GM23248 (cell line): ENCODE data around the gene ASIC1. TPM values are rescaled to one million over a fixed set of nuclear protein-coding genes. Genes with fewer than 3 reads are reported as not detected.

ENCODE experiments used
- DNase-seq: peaks from one replicate; pipeline ENCODE4 v3.0.0-alpha.2; 2015
- H2AFZ ChIP-seq: fragments of 200-600 bp; sonication (generic); 2 replicates; pipeline ENCODE4 v1.6.1; 2016; ENCODE audit warnings: antibody characterized with exemption
- H3F3A ChIP-seq: fragments of 200-600 bp; sonication (generic); 2 replicates; pipeline ENCODE4 v1.6.1; 2016; ENCODE audit warnings: mild to moderate bottlenecking, antibody characterized with exemption, mixed run types; ENCODE audit not compliant: insufficient read depth
- H3K27ac ChIP-seq: fragments of 200-600 bp; sonication (generic); 2 replicates; pipeline ENCODE4 v1.5.1; 2016; ENCODE audit warnings: mild to moderate bottlenecking
- H3K27me3 ChIP-seq: fragments of 200-600 bp; sonication (generic); replicated peaks from 2 replicates; pipeline ENCODE4 v1.6.1; 2016; ENCODE audit warnings: mild to moderate bottlenecking; ENCODE audit not compliant: insufficient read depth
- H3K36me3 ChIP-seq: fragments of 200-600 bp; sonication (generic); 2 replicates; pipeline ENCODE4 v1.6.1; 2016; ENCODE audit warnings: low read depth, mild to moderate bottlenecking
- H3K4me1 ChIP-seq: fragments of 200-600 bp; sonication (generic); 2 replicates; pipeline ENCODE4 v1.6.1; 2016; ENCODE audit warnings: mild to moderate bottlenecking; ENCODE audit not compliant: insufficient read depth
- H3K4me2 ChIP-seq: fragments of 200-600 bp; sonication (generic); one replicate; pipeline ENCODE4 v1.6.1; 2016; ENCODE audit warnings: mild to moderate bottlenecking; ENCODE audit not compliant: unreplicated experiment
- H3K4me3 ChIP-seq: fragments of 200-600 bp; sonication (generic); 2 replicates; pipeline ENCODE4 v1.5.1; 2016; ENCODE audit warnings: mild to moderate bottlenecking
- H3K79me2 ChIP-seq: fragments of 200-600 bp; sonication (generic); 2 replicates; pipeline ENCODE4 v1.6.1; 2016; ENCODE audit warnings: mild to moderate bottlenecking; ENCODE audit not compliant: insufficient read depth
- H3K9ac ChIP-seq: fragments of 200-600 bp; sonication (generic); 2 replicates; pipeline ENCODE4 v1.6.1; 2016; ENCODE audit warnings: mild to moderate bottlenecking
- H3K9me2 ChIP-seq: fragments of 200-600 bp; sonication (generic); 2 replicates; pipeline ENCODE4 v1.6.1; 2016; ENCODE audit warnings: mixed run types, mild to moderate bottlenecking, moderate library complexity; ENCODE audit not compliant: insufficient read depth
- H3K9me3 ChIP-seq: fragments of 200-600 bp; sonication (generic); one replicate; pipeline ENCODE4 v1.6.1; 2017; ENCODE audit warnings: low read depth
- H4K20me1 ChIP-seq: fragments of 200-600 bp; sonication (generic); 2 replicates; pipeline ENCODE4 v1.6.0; 2016; ENCODE audit not compliant: insufficient read depth
- EZH2 ChIP-seq: fragments of 200-600 bp; sonication (generic); IDR thresholded peaks from 2 replicates; pipeline ENCODE4 v1.6.1; 2018; ENCODE audit warnings: antibody characterized with exemption, mild to moderate bottlenecking; ENCODE audit not compliant: insufficient read depth, poor library complexity, severe bottlenecking
- EZH2phosphoT487 ChIP-seq: fragments of 200-600 bp; sonication (generic); IDR thresholded peaks from 2 replicates; pipeline ENCODE4 v1.6.1; 2018; ENCODE audit warnings: antibody characterized with exemption, moderate library complexity, mild to moderate bottlenecking, low read depth; ENCODE audit not compliant: insufficient read depth
- WGBS, 2 experiments: methylation state at CpG; one replicate each; pipeline ENCODE4 v1.1.6; 2015 to 2017; ENCODE audit warnings: low lambda C conversion rate in 2 of 2, low coverage in 1 of 2; ENCODE audit errors: missing lambda C conversion rate in 2 of 2; 5-methylcytosine and 5-hydroxymethylcytosine counted together
- in situ Hi-C: fragments of 300-500 bp; cut with MboI; formaldehyde crosslinking; loops from 2 replicates; pipeline ENCODE4 v1.15.0; 2020
- polyA plus RNA-seq: library from polyadenylated mRNA; unstranded; fragments of >200 nt; fragmentation: Nextera tagmentation; extraction: Ambion mirVana; gene quantifications from 2 replicates; pipeline ENCODE4 v1.2.1, GENCODE V29; 2016
- total RNA-seq: library from RNA; depleted of rRNA; stranded (reverse); fragments of >200 nt; shearing (Covaris generic); gene quantifications from 2 replicates; pipeline ENCODE4 v1.2.3, GENCODE V29; 2014

ASIC1 gene
- total and polyA plus RNA-seq, 2 experiments from 2014 or later: 1.4 to 1.9 TPM

DNA sequence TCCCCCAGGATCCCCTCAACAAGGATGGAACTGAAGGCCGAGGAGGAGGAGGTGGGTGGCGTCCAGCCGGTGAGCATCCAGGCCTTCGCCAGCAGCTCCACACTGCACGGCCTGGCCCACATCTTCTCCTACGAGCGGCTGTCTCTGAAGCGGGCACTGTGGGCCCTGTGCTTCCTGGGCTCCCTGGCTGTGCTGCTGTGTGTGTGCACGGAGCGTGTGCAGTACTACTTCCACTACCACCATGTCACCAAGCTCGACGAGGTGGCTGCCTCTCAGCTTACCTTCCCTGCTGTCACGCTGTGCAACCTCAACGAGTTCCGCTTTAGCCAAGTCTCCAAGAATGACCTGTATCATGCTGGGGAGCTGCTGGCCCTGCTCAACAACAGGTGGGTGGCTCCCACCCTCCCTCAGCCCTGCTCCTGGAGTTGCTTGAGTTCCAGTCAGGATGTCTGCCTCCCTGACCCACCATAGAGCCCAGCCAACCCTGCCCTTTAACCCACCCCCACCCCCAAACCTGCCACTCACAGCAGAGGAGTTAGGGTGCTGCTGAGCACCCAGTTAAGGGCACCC lies 1.4 kb downstream of the ASIC1 start:
- Histone ChIP-seq H3K9me3 (no peaks in the 10 kb centered on the region), H2AFZ (no peak overlapping the region), H3K4me3 (no peak overlapping the region), H3F3A (no peaks in the 10 kb centered on the region; the same call in 1 of the 2 replicates), H3K4me2 (no peak overlapping the region), H3K9ac (no peak overlapping the region), H3K27ac (no peak overlapping the region), H3K9me2 (no peaks in the 10 kb centered on the region), H3K27me3 (no peaks in the 10 kb centered on the region), H4K20me1 (no peaks in the 10 kb centered on the region), H3K36me3 (no peaks in the 10 kb centered on the region), H3K79me2 (no peaks in the 10 kb centered on the region), H3K4me1 (no peaks in the 10 kb centered on the region)
- in situ Hi-C loops: loop anchor here (5.0 to 25.0 kb wide), 3 partner anchors 92 to 284 kb away; no protein-coding TSS in a partner anchor
- TF ChIP-seq EZH2 (no peak), EZH2phosphoT487 (no peak)
- no peak for DNase-seq
- WGBS, 2 experiments: 92 to 93% methylated on average over 15 of the region's 15 CpGs

GRCh38 chr12:50059440-50060119 lies 2.2 kb downstream of the ASIC1 start:
- Histone ChIP-seq H3K4me3 (no peak overlapping the region), H2AFZ (no peak overlapping the region), H3K9ac (no peak overlapping the region), H3K27ac (no peak overlapping the region), H3K79me2 (no peaks in the 10 kb centered on the region), H3K4me1 (no peaks in the 10 kb centered on the region), H3K27me3 (no peaks in the 10 kb centered on the region), H3K36me3 (no peaks in the 10 kb centered on the region), H3K9me3 (no peaks in the 10 kb centered on the region), H3K9me2 (no peaks in the 10 kb centered on the region), H3K4me2 (no peak overlapping the region), H4K20me1 (no peaks in the 10 kb centered on the region), H3F3A (no peaks in the 10 kb centered on the region; the same call in 1 of the 2 replicates)
- WGBS, 2 experiments: 80 to 82% methylated on average over 12 of the region's 12 CpGs
- DNase-seq: no peak
- in situ Hi-C loops: loop anchor here (5.0 to 25.0 kb wide), 3 partner anchors 92 to 285 kb away; no protein-coding TSS in a partner anchor
- TF ChIP-seq EZH2: no peak
- no peak for TF ChIP-seq EZH2phosphoT487

GRCh38 chr12:50060120-50060468 lies 2.7 kb downstream of the ASIC1 start:
- H3K36me3 ChIP-seq: no peaks in the 10 kb centered on the region
- H3K4me2 ChIP-seq: no peak overlapping the region
- 58 to 68% methylated on average over 4 of the region's 4 CpGs for WGBS, 2 experiments
- H3F3A ChIP-seq: no peaks in the 10 kb centered on the region; the same call in 1 of the 2 replicates
- no peaks in the 10 kb centered on the region for H4K20me1 ChIP-seq
- no peak overlapping the region for H3K4me3 ChIP-seq
- no peaks in the 10 kb centered on the region for H3K9me2 ChIP-seq
- H3K9me3 ChIP-seq: no peaks in the 10 kb centered on the region
- no peaks in the 10 kb centered on the region for H3K4me1 ChIP-seq
- no peaks in the 10 kb centered on the region for H3K79me2 ChIP-seq
- TF ChIP-seq EZH2 (no peak), EZH2phosphoT487 (no peak)
- DNase-seq: no peak
- H3K27me3 ChIP-seq: no peaks in the 10 kb centered on the region
- no peak overlapping the region for H3K9ac ChIP-seq
- no peak overlapping the region for H2AFZ ChIP-seq
- in situ Hi-C loops: loop anchor here (25.0 kb wide), 1 partner anchor 198 kb away; no protein-coding TSS in a partner anchor
- no peak overlapping the region for H3K27ac ChIP-seq

GRCh38 chr12:50061171-50061570 lies 3.8 kb downstream of the ASIC1 start:
- no peak overlapping the region for H3K4me2 ChIP-seq
- H2AFZ ChIP-seq: no peak overlapping the region
- H3K9me2 ChIP-seq: no peaks in the 10 kb centered on the region
- H3K36me3 ChIP-seq: no peaks in the 10 kb centered on the region
- in situ Hi-C loops: loop anchor here (25.0 kb wide), 1 partner anchor 199 kb away; no protein-coding TSS in a partner anchor
- H3K9me3 ChIP-seq: no peaks in the 10 kb centered on the region
- DNase-seq: no peak
- H3F3A ChIP-seq: peaks cover 3% of the 10 kb centered on the region
- no peaks in the 10 kb centered on the region for H4K20me1 ChIP-seq
- H3K79me2 ChIP-seq: no peaks in the 10 kb centered on the region
- H3K4me1 ChIP-seq: peaks cover 4% of the 10 kb centered on the region
- TF ChIP-seq EZH2phosphoT487 (no peak), EZH2 (no peak)
- H3K27me3 ChIP-seq: no peaks in the 10 kb centered on the region
- 89 to 93% methylated on average over 2 of the region's 2 CpGs for WGBS, 2 experiments
- H3K9ac ChIP-seq: no peak overlapping the region
- H3K4me3 ChIP-seq: no peak overlapping the region
- no peak overlapping the region for H3K27ac ChIP-seq
